IMR-90 (cell line): ENCODE results near the gene SLC24A3. TPM values are rescaled to one million over a fixed set of nuclear protein-coding genes. Genes with fewer than 3 reads are reported as not detected.

ENCODE experiments used
- ATAC-seq: fragments of 200-7000 bp; cut with Tn5 transposase; 2 replicates; pipeline ENCODE4 v1.9.1; 2020; ENCODE audit warnings: low read depth, mild to moderate bottlenecking, moderate library complexity
- BruUV-seq: library from RNA; stranded (reverse); fragments of 400-500 nt; replicated peaks from 2 replicates; lab custom pipeline; 2021; lab: Mats Ljungman, UMichigan
- CTCF ChIA-PET: fragments of 300-600 bp; formaldehyde crosslinking; extraction: SDS; loops from one replicate; lab custom pipeline; 2021; ENCODE audit warnings: antibody characterized with exemption; lab: Yijun Ruan, JAX
- POLR2A ChIA-PET: fragments of 300-600 bp; sonication (Branson Sonifier 250); formaldehyde crosslinking; loops from one replicate; lab custom pipeline; 2022; ENCODE audit warnings: antibody characterized with exemption; ENCODE audit not compliant: unreplicated experiment; lab: Charles Lee
- DNase-seq: peaks from one replicate; pipeline ENCODE4 v3.0.0; 2013
- H2AFZ ChIP-seq: replicated peaks from 2 replicates; pipeline ENCODE3; 2013; ENCODE audit warnings: low read length, mild to moderate bottlenecking; ENCODE audit not compliant: poor library complexity
- H2AK5ac ChIP-seq: 2 replicates; pipeline ENCODE4 v1.6.1; 2013; ENCODE audit warnings: low read depth, low read length, inconsistent platforms
- H2AK9ac ChIP-seq: replicated peaks from 2 replicates; pipeline ENCODE3; 2013; ENCODE audit warnings: mild to moderate bottlenecking, low read depth, low read length, moderate library complexity; ENCODE audit not compliant: poor library complexity
- H2BK120ac ChIP-seq: 2 replicates; pipeline ENCODE4 v1.6.1; 2013; ENCODE audit warnings: low read depth, low read length, inconsistent platforms
- H2BK15ac ChIP-seq: 3 replicates; pipeline ENCODE4 v1.6.1; 2013; ENCODE audit warnings: low read depth, low read length, inconsistent platforms
- H2BK20ac ChIP-seq: 2 replicates; pipeline ENCODE4 v1.6.1; 2013; ENCODE audit warnings: low read depth, mild to moderate bottlenecking, inconsistent platforms, low read length, moderate library complexity
- H2BK5ac ChIP-seq: 2 replicates; pipeline ENCODE4 v1.6.1; 2013; ENCODE audit warnings: mild to moderate bottlenecking, low read depth, low read length, inconsistent platforms; ENCODE audit not compliant: poor library complexity, severe bottlenecking
- H3K14ac ChIP-seq: replicated peaks from 2 replicates; pipeline ENCODE4 v1.6.1; 2013; ENCODE audit warnings: low read depth, low read length, inconsistent platforms
- H3K18ac ChIP-seq: 2 replicates; pipeline ENCODE4 v1.6.1; 2013; ENCODE audit warnings: low read depth, low read length, control low read depth
- H3K23ac ChIP-seq: 2 replicates; pipeline ENCODE4 v1.6.1; 2013; ENCODE audit warnings: low read depth, low read length, inconsistent platforms
- H3K27ac ChIP-seq: 2 replicates; pipeline ENCODE4 v1.5.1; 2013; ENCODE audit warnings: mild to moderate bottlenecking, control low read depth, low read length; ENCODE audit not compliant: insufficient read depth
- H3K27me3 ChIP-seq: 2 replicates; pipeline ENCODE4 v1.6.1; 2013; ENCODE audit warnings: low read length; ENCODE audit not compliant: control insufficient read depth, insufficient read depth
- H3K36me3 ChIP-seq: 2 replicates; pipeline ENCODE4 v1.6.1; 2013; ENCODE audit warnings: low read length, mixed read lengths; ENCODE audit not compliant: control insufficient read depth, insufficient read depth
- H3K4ac ChIP-seq: 2 replicates; pipeline ENCODE4 v1.6.1; 2013; ENCODE audit warnings: low read depth, low read length, inconsistent platforms
- H3K4me1 ChIP-seq: 2 replicates; pipeline ENCODE4 v1.6.1; 2013; ENCODE audit warnings: low read length, mixed read lengths; ENCODE audit not compliant: control insufficient read depth, insufficient read depth
- H3K4me2 ChIP-seq: 2 replicates; pipeline ENCODE4 v1.6.1; 2013; ENCODE audit warnings: low read depth, mild to moderate bottlenecking, control low read depth, low read length, moderate library complexity
- H3K4me3 ChIP-seq: 2 replicates; pipeline ENCODE4 v1.5.1; 2013; ENCODE audit warnings: low read depth, mild to moderate bottlenecking, control low read depth, low read length, moderate library complexity; ENCODE audit not compliant: insufficient read depth
- H3K56ac ChIP-seq: 2 replicates; pipeline ENCODE4 v1.6.1; 2013; ENCODE audit warnings: low read length, inconsistent platforms; ENCODE audit not compliant: insufficient read depth; ENCODE audit errors: extremely low read depth
- H3K79me1 ChIP-seq, 2 experiments: 2 replicates each; pipeline ENCODE4 v1.6.1; 2013; ENCODE audit warnings: low read length in 2 of 2, inconsistent platforms in 1 of 2, low read depth in 1 of 2
- H3K9ac ChIP-seq: 2 replicates; pipeline ENCODE4 v1.6.1; 2013; ENCODE audit warnings: low read depth, low read length, control low read depth
- H3K9me1 ChIP-seq: 2 replicates; pipeline ENCODE4 v1.6.1; 2013; ENCODE audit warnings: low read length, inconsistent platforms; ENCODE audit not compliant: insufficient read depth
- H3K9me3 ChIP-seq: 2 replicates; pipeline ENCODE4 v1.6.1; 2013; ENCODE audit warnings: low read length; ENCODE audit not compliant: control insufficient read depth, insufficient read depth
- H4K20me1 ChIP-seq: 2 replicates; pipeline ENCODE4 v1.6.1; 2013; ENCODE audit warnings: low read length, inconsistent platforms; ENCODE audit not compliant: insufficient read depth
- H4K5ac ChIP-seq: 2 replicates; pipeline ENCODE4 v1.6.1; 2013; ENCODE audit warnings: mild to moderate bottlenecking, low read depth, low read length, control low read depth
- H4K8ac ChIP-seq, 2 experiments: 2 replicates each; pipeline ENCODE4 v1.6.1; 2013; ENCODE audit warnings: low read depth in 2 of 2, low read length in 2 of 2, control low read depth in 1 of 2, inconsistent platforms in 1 of 2
- H4K91ac ChIP-seq: 2 replicates; pipeline ENCODE4 v1.6.1; 2013; ENCODE audit warnings: low read depth, low read length, inconsistent platforms; ENCODE audit not compliant: insufficient read depth
- BHLHE40 ChIP-seq: fragments of 150-350 bp; IDR thresholded peaks from 2 replicates; pipeline ENCODE4 v1.6.1; 2016; ENCODE audit warnings: mild to moderate bottlenecking, low read depth, low read length
- CEBPB ChIP-seq: IDR thresholded peaks from 2 replicates; pipeline ENCODE4 v1.6.1; 2012; ENCODE audit warnings: low read depth, low read length, improper control_type of control experiment
- MAFK ChIP-seq: IDR thresholded peaks from 2 replicates; pipeline ENCODE4 v1.6.1; 2012; ENCODE audit warnings: low read depth, low read length, improper control_type of control experiment
- NFE2L2 ChIP-seq: fragments of 150-350 bp; IDR thresholded peaks from 2 replicates; pipeline ENCODE4 v1.6.1; 2016; ENCODE audit warnings: low read depth, mild to moderate bottlenecking, low read length
- POLR2A ChIP-seq: IDR thresholded peaks from 2 replicates; pipeline ENCODE4 v1.6.1; 2012; ENCODE audit warnings: mild to moderate bottlenecking, low read depth, low read length
- RCOR1 ChIP-seq: IDR thresholded peaks from 2 replicates; pipeline ENCODE4 v1.6.1; 2012; ENCODE audit warnings: mild to moderate bottlenecking, low read length, improper control_type of control experiment; ENCODE audit not compliant: insufficient replicate concordance
- RFX5 ChIP-seq: IDR thresholded peaks from 2 replicates; pipeline ENCODE4 v1.8.0; 2012; ENCODE audit warnings: low read depth, mild to moderate bottlenecking, low read length, moderate library complexity
- SMC3 ChIP-seq: fragments of 150-350 bp; IDR thresholded peaks from 2 replicates; pipeline ENCODE4 v1.6.1; 2016; ENCODE audit warnings: low read depth, mild to moderate bottlenecking, antibody characterized with exemption, low read length, moderate library complexity
- WGBS, 2 experiments: methylation state at CpG; one replicate each; pipeline versions ENCODE4 v1.1.5 to v1.1.7; 2013; ENCODE audit warnings: missing lambda C conversion rate in 2 of 2; ENCODE audit not compliant: insufficient read length in 1 of 2; ENCODE audit errors: extremely low coverage in 2 of 2; 5-methylcytosine and 5-hydroxymethylcytosine counted together
- dilution Hi-C: fragments of 300-500 bp; cut with HindIII; formaldehyde crosslinking; loops from one replicate; pipeline ENCODE4 v1.14.3; 2018; ENCODE audit warnings: low sequenced_read_pairs; ENCODE audit not compliant: unreplicated experiment
- in situ Hi-C: fragments of 300-500 bp; cut with MboI; formaldehyde crosslinking; loops from 3 replicates; pipeline ENCODE4 v1.14.3; 2019; ENCODE audit warnings: low sequenced_read_pairs, inconsistent platforms, mixed read lengths
- intact Hi-C: fragments of 100-400 bp; cut with micrococcal nuclease; formaldehyde crosslinking; loops from 2 replicates; pipeline ENCODE4 v1.10.0; 2022
- polyA plus RNA-seq, 3 experiments: library from polyadenylated mRNA; depleted of rRNA; stranded (reverse); fragments of >200 nt; gene quantifications; 2 replicates each; pipeline ENCODE4 v1.2.3, GENCODE V29; 2012; ENCODE audit warnings: low replicate concordance in 1 of 3
- total RNA-seq: library from RNA; depleted of rRNA; stranded (reverse); fragments of >200 nt; gene quantifications from 2 replicates; pipeline ENCODE4 v1.2.3, GENCODE V29; 2012
- TF ChIP-seq, protein P1 (sequence below): fragments of 150-350 bp; IDR thresholded peaks from 2 replicates; pipeline ENCODE4 v1.6.1; 2017; ENCODE audit warnings: mild to moderate bottlenecking, antibody characterized with exemption, low read length, low read depth
- TF ChIP-seq, protein P2 (sequence below): fragments of 150-350 bp; IDR thresholded peaks from 2 replicates; pipeline ENCODE4 v1.6.1; 2016; ENCODE audit warnings: low read depth, mild to moderate bottlenecking, low read length, moderate library complexity, borderline replicate concordance
- TF ChIP-seq, protein P3 (sequence below): conservative IDR thresholded peaks from 2 replicates; pipeline ENCODE4 v1.5.1; 2012; ENCODE audit warnings: mild to moderate bottlenecking, low read depth, low read length, improper control_type of control experiment

The SLC24A3 gene
- total and polyA plus RNA-seq, 2 of the 4 experiments (the other 2 are of a cell fraction) = not detected

DNA sequence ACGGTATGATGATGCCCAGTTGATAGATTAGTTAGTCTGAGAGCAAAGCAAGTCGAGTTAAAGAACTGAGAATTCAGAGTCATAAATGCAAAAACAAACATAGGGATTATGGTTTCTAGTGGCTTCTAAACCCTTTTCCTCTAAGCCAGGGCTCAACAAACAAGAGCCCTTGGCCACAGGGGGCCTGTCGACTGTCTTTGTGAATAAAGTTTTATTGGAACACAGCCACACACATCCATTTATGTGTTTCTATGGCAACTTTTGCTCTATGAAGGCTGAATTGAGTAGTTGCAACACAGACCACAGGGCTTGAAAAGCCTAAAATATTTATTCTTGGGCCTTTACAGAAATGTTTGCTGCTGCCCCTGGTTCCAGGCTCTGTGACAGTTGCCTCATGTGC is 76.2 kb downstream of the SLC24A3 start:
- no CpG with 5 or more reads among the region's 3 CpGs for WGBS, 2 experiments
- BruUV-seq = no TSS peak
- Histone ChIP-seq H4K91ac (no peak overlapping the region), H3K14ac (no peak overlapping the region), H4K5ac (no peak overlapping the region), H4K8ac (no peak overlapping the region), H3K4ac (no peak overlapping the region), H3K4me2 (no peak overlapping the region), H3K27me3 (no peaks in the 10 kb centered on the region), H3K9me1 (no peaks in the 10 kb centered on the region), H3K36me3 (no peaks in the 10 kb centered on the region), H2AK9ac (no peak overlapping the region), H3K9me3 (no peaks in the 10 kb centered on the region; the same call in 1 of the 2 replicates), H2BK5ac (no peak overlapping the region), H3K4me1 (no peaks in the 10 kb centered on the region), H3K56ac (no peak overlapping the region), H3K9ac (no peak overlapping the region), H3K23ac (no peak overlapping the region), H4K20me1 (no peaks in the 10 kb centered on the region), H3K79me1 (no peaks in the 10 kb centered on the region), H3K27ac (no peak overlapping the region), H2AK5ac (no peak overlapping the region), H3K18ac (no peak overlapping the region), H3K4me3 (no peak overlapping the region), H2BK120ac (no peak overlapping the region), H2AFZ (no peak overlapping the region), H2BK15ac (no peak overlapping the region), H2BK20ac (no peak overlapping the region)
- ChIA-PET POLR2A (no interaction called here), CTCF (no interaction called here)
- DNase-seq (no peak), ATAC-seq (no peak)
- in situ Hi-C loops = no loop called here
- TF ChIP-seq, protein P1, sequence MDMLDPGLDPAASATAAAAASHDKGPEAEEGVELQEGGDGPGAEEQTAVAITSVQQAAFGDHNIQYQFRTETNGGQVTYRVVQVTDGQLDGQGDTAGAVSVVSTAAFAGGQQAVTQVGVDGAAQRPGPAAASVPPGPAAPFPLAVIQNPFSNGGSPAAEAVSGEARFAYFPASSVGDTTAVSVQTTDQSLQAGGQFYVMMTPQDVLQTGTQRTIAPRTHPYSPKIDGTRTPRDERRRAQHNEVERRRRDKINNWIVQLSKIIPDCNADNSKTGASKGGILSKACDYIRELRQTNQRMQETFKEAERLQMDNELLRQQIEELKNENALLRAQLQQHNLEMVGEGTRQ = no peak
- TF ChIP-seq MAFK (no peak), BHLHE40 (no peak), SMC3 (no peak), CEBPB (no peak), POLR2A (no peak), RFX5 (no peak), NFE2L2 (no peak), RCOR1 (no peak)
- TF ChIP-seq, protein P2, sequence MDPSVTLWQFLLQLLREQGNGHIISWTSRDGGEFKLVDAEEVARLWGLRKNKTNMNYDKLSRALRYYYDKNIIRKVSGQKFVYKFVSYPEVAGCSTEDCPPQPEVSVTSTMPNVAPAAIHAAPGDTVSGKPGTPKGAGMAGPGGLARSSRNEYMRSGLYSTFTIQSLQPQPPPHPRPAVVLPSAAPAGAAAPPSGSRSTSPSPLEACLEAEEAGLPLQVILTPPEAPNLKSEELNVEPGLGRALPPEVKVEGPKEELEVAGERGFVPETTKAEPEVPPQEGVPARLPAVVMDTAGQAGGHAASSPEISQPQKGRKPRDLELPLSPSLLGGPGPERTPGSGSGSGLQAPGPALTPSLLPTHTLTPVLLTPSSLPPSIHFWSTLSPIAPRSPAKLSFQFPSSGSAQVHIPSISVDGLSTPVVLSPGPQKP = no peak
- TF ChIP-seq, protein P3, sequence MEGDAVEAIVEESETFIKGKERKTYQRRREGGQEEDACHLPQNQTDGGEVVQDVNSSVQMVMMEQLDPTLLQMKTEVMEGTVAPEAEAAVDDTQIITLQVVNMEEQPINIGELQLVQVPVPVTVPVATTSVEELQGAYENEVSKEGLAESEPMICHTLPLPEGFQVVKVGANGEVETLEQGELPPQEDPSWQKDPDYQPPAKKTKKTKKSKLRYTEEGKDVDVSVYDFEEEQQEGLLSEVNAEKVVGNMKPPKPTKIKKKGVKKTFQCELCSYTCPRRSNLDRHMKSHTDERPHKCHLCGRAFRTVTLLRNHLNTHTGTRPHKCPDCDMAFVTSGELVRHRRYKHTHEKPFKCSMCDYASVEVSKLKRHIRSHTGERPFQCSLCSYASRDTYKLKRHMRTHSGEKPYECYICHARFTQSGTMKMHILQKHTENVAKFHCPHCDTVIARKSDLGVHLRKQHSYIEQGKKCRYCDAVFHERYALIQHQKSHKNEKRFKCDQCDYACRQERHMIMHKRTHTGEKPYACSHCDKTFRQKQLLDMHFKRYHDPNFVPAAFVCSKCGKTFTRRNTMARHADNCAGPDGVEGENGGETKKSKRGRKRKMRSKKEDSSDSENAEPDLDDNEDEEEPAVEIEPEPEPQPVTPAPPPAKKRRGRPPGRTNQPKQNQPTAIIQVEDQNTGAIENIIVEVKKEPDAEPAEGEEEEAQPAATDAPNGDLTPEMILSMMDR = no peak
- dilution Hi-C loops = no loop called here
- intact Hi-C loops = no loop called here
